Measurements from ENCODE around the gene CD63. TPM values are rescaled to one million over a fixed set of nuclear protein-coding genes. Genes with fewer than 3 reads are reported as not detected.
A peak's percentile ranks its signal among the peaks of the same experiment; 100 is the strongest.

Gene CD63
- total RNA-seq, 1 experiment from 2014 or later, result 869 TPM

DNA sequence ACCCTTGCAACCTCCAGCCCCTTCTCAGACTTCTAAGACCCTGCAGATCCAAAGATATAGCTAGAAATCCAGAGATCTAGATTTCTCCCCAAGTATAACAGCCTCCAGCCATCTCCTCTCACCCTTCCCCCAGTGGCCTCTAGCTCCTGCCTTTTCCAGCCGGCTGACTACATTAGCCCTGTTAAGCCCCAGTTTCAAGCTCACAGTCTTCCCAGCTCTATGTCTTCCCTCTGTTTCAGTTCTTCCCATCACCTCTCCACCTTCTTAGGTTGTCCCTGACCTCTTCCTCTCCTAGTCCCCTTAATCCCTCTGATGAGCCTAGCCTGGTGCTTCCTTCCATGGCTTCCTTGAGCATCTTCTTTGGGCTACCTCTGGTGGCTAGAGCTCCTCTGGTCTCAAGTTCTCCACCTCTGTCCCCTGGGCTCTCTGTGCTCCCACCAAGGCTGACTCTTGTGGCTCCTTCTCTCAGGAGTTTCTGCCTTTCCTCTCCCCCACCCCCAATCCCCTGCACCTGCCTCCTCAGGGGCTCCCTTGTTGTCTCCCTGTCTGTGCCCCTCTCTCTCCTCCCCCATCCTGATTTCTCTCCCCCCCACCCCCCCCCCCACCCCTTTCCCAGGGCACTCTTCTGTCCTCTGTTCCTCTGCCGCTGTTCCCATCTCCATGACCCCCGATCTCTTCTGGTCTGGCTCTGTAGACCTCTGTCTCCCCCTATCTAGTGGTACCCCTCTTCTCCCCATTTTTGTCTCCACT is 13.3 kb upstream of the CD63 start:
- no peaks in the 10 kb centered on the region for H4K20me1 ChIP-seq (ENCODE audit: low read length)
- no peaks in the 10 kb centered on the region for H3F3A ChIP-seq (ENCODE audit: low read length, unreplicated experiment)
- H3K36me3 ChIP-seq (ENCODE audit: low read depth, low read length), result no peaks in the 10 kb centered on the region; the same call in 1 of the 2 replicates
- peaks cover 24% of the 10 kb centered on the region for H3K4me1 ChIP-seq (ENCODE audit: insufficient read depth, low read length)
- no peaks in the 10 kb centered on the region for H3K9me2 ChIP-seq (replicated peaks; ENCODE audit: low read length)
- peak overlapping the region; percentile 61 for H3K4me3 ChIP-seq (ENCODE audit: low read length)
- intact Hi-C loops (cut with micrococcal nuclease), result loop anchor here (5.0 kb wide), 1 partner anchor 75 kb away; the partner anchor contains the start of genes ORMDL2 and SARNP
- CTCF ChIA-PET, result no interaction called here
- ATAC-seq (no peak), DNase-seq (no peak)
- POLR2A ChIA-PET (ENCODE audit: unreplicated experiment), result no interaction called here
- BruUV-seq (replicated peaks), result no TSS peak
- H3K79me2 ChIP-seq (ENCODE audit: low read length), result no peaks in the 10 kb centered on the region
- TF ChIP-seq EZH2phosphoT487 (IDR thresholded peaks at IDR 0.05; ENCODE audit: borderline replicate concordance, low read length), result no peak
- TF ChIP-seq, protein P1, sequence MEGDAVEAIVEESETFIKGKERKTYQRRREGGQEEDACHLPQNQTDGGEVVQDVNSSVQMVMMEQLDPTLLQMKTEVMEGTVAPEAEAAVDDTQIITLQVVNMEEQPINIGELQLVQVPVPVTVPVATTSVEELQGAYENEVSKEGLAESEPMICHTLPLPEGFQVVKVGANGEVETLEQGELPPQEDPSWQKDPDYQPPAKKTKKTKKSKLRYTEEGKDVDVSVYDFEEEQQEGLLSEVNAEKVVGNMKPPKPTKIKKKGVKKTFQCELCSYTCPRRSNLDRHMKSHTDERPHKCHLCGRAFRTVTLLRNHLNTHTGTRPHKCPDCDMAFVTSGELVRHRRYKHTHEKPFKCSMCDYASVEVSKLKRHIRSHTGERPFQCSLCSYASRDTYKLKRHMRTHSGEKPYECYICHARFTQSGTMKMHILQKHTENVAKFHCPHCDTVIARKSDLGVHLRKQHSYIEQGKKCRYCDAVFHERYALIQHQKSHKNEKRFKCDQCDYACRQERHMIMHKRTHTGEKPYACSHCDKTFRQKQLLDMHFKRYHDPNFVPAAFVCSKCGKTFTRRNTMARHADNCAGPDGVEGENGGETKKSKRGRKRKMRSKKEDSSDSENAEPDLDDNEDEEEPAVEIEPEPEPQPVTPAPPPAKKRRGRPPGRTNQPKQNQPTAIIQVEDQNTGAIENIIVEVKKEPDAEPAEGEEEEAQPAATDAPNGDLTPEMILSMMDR (conservative IDR thresholded peaks at IDR 0.05; ENCODE audit: low read depth, low read length), result no peak
- TF ChIP-seq EZH2 (IDR thresholded peaks at IDR 0.05; ENCODE audit: low read length, unreplicated experiment), result no peak
- H2AFZ ChIP-seq (ENCODE audit: low read length), result peak overlapping the region; percentile 88
- H3K27me3 ChIP-seq (ENCODE audit: low read length), result no peaks in the 10 kb centered on the region
- H3K4me2 ChIP-seq (ENCODE audit: low read length), result peak overlapping the region; percentile 87
- no peaks in the 10 kb centered on the region for H3K9me3 ChIP-seq (ENCODE audit: low read length)
- no peak overlapping the region for H3K27ac ChIP-seq (ENCODE audit: low read length)
- no peak overlapping the region for H3K9ac ChIP-seq (ENCODE audit: low read length)

DNA sequence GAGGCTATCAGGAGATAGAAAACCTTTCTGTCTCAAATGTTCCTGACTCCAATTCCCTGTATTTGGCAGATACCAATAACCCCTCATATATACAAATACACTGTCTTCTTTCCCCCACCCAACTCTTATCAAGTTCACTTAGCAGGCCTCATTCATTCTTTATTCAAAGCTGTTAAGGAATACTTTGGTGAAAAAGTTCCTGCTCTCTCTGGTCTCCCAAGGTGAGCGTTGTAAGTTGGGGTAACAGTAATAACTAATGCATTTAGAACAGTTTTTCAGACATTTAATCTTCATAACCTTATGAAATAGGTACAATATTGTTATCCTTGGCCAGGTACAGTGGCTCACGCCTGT is 10.2 kb upstream of the CD63 start:
- POLR2A ChIA-PET (ENCODE audit: unreplicated experiment), result interaction anchor here (1.6 kb wide), 1 partner anchor 10 kb away, joined by 6 read pairs; the partner anchor contains the start of gene CD63
- Histone ChIP-seq H3K27me3 (ENCODE audit: low read length) (no peaks in the 10 kb centered on the region), H3K4me2 (ENCODE audit: low read length) (peak overlapping the region; percentile 96), H3K4me1 (ENCODE audit: insufficient read depth, low read length) (peaks cover 16% of the 10 kb centered on the region), H2AFZ (ENCODE audit: low read length) (peak overlapping the region; percentile 95; the same call in 1 of the 2 replicates), H3K36me3 (ENCODE audit: low read depth, low read length) (no peaks in the 10 kb centered on the region; the same call in 1 of the 2 replicates), H3K4me3 (ENCODE audit: low read length) (peak overlapping the region; percentile 82; the same call in 1 of the 2 replicates), H3K79me2 (ENCODE audit: low read length) (no peaks in the 10 kb centered on the region), H3K9me3 (ENCODE audit: low read length) (no peaks in the 10 kb centered on the region), H3K9me2 (replicated peaks; ENCODE audit: low read length) (no peaks in the 10 kb centered on the region), H4K20me1 (ENCODE audit: low read length) (no peaks in the 10 kb centered on the region), H3F3A (ENCODE audit: low read length, unreplicated experiment) (no peaks in the 10 kb centered on the region), H3K9ac (ENCODE audit: low read length) (no peak overlapping the region), H3K27ac (ENCODE audit: low read length) (no peak overlapping the region)
- DNase-seq, result no peak
- no peak for TF ChIP-seq EZH2phosphoT487 (IDR thresholded peaks at IDR 0.05; ENCODE audit: borderline replicate concordance, low read length)
- TF ChIP-seq EZH2 (IDR thresholded peaks at IDR 0.05; ENCODE audit: low read length, unreplicated experiment), result no peak
- TF ChIP-seq, protein P1 (conservative IDR thresholded peaks at IDR 0.05; ENCODE audit: low read depth, low read length), result no peak
- intact Hi-C loops (cut with micrococcal nuclease), result loop anchor here (1.0 to 2.0 kb wide), 4 partner anchors 58 to 290 kb away; partner anchors contain the start of gene DGKA
- no peak for ATAC-seq
- CTCF ChIA-PET, result interaction anchor here (0.6 to 2.7 kb wide), 14 partner anchors 10 to 258 kb away, joined by 3 to 21 read pairs (median 6); partner anchors contain the start of genes CD63, ORMDL2, RAB5B and RDH5
- BruUV-seq (replicated peaks), result no TSS peak

Measured in PC-3 (cell line).